Measurements from ENCODE around the gene PDF. TPM values are rescaled to one million over a fixed set of nuclear protein-coding genes. Genes with fewer than 3 reads are reported as not detected.

The PDF gene
- polyA plus RNA-seq, 3 donors, result 4.9 to 14.8 (median 6.5) TPM

DNA sequence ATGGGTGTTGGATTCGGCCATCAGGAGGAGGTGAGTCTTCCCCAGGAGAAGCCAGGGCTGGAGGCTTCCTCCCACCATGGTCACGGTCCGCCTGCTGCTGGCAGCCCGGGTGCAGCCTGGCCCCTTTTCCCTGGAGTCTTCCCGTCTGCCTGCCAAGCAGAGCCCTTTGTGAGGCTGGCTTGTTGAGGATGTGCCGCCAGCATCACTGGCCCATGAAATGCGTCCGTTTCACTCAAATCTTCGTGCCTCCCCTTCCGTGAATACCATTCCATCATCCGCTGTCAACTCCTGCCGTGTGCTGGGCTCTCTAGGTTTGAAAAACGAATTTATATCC is 9.7 kb downstream of the PDF start:
- WGBS, 3 donors, result 85 to 89% (median 86%) methylated on average over 13 of the region's 13 CpGs
- H3K27ac ChIP-seq (ENCODE audit: low read depth, low read length), result no peak overlapping the region

DNA sequence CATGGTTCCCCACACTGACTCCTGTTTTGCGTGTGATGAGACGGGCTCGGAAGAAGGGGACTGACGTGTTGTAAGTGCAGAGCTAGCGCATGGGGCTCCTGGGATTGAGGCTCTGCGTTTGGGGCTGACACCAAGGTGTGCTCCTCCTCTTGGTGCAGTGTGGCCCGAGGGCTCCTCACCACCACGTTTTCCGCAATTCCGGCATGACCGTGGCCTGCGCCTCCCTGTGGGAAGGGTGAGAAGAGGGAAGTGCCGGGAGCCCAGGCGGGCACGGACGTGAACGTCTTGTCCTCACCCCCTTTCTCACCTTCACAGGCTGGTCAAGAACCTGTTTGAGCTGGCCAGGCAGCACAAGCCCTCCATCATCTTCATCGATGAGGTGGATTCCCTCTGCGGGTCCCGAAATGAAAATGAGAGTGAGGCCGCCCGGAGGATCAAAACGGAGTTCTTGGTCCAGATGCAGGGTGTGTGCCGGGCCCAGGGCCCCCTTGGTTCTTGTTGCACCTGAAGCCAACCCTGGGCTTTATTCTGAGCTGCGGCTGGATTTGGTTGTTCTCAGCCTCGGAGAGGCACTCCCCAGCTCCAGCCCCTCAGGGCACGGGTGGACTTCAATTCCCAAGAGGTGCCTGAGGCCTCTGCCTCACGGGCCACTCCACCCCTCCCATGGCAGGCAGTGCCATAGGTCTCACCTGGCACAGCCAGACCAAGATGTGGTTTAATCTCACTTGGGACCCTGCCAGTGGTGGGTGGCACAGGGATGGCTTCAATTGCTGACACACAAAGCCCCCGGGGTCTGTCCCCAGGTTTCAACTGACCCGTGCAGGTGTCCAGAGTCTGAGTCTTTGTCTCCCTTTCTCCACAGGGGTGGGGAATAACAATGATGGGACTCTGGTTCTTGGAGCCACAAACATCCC is 10.3 kb downstream of the PDF start:
- no peak overlapping the region for H3K27ac ChIP-seq (ENCODE audit: low read depth, low read length)
- 90 to 92% (median 92%) methylated on average over 30 of the region's 30 CpGs for WGBS, 3 donors

DNA sequence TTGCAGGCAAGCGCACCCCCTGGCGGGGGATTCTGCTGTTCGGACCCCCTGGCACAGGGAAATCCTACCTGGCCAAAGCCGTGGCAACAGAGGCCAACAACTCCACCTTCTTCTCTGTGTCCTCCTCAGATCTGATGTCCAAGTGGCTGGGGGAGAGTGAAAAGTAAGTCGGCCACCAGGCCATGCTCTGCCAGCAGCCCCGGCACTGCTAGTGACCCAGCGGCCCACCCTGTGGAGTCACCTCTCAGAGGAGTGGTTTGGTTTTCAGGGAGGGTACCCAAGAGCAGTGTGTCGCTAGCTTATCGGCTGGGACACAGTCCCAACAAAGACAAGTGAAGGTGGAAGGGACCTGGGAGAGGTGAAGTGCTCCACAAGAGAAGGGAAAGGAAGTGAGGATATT is 11.0 kb downstream of the PDF start:
- WGBS, 3 donors, result 92 to 93% (median 93%) methylated on average over 9 of the region's 9 CpGs
- no peak overlapping the region for H3K27ac ChIP-seq (ENCODE audit: low read depth, low read length)

DNA sequence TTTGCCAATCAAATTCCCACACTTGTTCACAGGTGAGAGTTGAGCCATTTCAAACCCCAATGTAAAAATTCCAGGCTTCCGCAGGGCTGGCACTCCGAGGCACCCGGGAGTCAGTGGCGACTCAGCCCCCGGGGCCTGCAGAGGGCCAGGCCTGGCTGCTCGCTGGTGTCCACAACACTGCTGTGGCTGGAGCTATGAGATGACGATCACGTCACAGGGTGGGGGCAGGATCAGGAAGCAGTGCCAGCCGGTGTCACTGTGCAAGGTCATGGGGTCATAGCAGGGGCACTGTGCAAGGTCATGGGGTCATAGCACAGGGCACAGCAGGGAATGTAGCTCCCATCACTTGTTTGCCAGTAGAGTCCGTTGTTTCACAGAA is 11.5 kb downstream of the PDF start:
- 77 to 80% (median 78%) methylated on average over 10 of the region's 10 CpGs for WGBS, 3 donors
- no peak overlapping the region for H3K27ac ChIP-seq (ENCODE audit: low read depth, low read length)

DNA sequence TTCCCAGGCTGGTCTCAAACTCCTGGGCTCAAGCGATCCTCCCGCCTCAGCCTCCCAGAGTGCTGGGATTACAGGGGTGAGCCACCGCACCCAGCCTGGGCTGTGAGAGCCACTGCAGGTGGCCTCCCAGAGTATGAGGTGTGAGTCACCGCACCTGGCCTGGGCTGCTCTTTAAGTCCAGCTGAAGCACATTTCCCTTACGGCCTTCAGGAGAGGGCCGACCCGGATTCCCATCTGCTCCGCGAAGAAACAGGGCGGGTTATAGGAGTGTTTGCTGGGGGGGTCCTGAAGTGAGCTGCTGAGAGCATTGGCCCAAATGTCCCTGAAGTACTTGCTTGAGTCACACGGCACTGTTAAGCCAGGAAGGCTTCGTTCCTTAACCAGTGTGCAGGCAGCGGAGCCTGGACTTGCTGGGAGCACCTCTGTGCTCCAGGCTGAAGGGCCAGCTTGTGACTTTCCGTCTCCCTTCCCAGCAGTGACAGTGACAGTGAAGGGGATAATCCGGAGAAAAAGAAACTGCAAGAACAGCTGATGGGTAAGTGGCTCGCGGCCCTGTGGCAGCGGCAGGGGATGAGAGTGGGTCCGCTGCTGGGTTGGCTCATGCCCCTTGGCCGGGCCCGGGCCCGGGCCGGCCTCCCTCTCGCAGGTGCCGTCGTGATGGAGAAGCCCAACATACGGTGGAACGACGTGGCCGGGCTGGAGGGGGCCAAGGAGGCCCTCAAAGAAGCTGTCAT is 12.0 kb downstream of the PDF start:
- 83 to 95% (median 93%) methylated on average over 30 of the region's 30 CpGs for WGBS, 3 donors
- no peak overlapping the region for H3K27ac ChIP-seq (ENCODE audit: low read depth, low read length)

DNA sequence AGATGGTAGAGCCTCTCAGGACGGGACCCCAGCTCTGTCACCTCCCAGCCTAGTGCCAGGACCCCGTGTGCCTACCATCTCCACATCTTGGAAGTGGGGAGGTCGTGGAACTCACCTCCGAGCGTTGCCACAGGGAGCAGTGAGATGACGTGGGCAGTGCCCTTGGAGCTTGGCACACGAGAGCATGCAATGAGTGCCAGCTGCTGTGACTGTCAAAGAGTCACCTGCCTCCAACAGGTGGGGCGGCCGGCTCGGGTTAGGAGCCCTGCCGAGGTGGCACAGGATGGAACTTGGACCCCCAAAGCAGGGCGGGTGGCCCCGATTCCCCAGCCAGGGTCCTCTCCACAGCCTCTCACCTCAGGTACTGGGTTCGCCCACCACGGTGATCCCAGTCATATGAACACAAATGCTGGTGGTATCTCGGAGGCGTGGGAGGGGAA is 13.8 kb downstream of the PDF start:
- WGBS, 3 donors, result 76 to 94% (median 94%) methylated on average over 17 of the region's 17 CpGs
- H3K27ac ChIP-seq (ENCODE audit: low read depth, low read length), result no peak overlapping the region

DNA sequence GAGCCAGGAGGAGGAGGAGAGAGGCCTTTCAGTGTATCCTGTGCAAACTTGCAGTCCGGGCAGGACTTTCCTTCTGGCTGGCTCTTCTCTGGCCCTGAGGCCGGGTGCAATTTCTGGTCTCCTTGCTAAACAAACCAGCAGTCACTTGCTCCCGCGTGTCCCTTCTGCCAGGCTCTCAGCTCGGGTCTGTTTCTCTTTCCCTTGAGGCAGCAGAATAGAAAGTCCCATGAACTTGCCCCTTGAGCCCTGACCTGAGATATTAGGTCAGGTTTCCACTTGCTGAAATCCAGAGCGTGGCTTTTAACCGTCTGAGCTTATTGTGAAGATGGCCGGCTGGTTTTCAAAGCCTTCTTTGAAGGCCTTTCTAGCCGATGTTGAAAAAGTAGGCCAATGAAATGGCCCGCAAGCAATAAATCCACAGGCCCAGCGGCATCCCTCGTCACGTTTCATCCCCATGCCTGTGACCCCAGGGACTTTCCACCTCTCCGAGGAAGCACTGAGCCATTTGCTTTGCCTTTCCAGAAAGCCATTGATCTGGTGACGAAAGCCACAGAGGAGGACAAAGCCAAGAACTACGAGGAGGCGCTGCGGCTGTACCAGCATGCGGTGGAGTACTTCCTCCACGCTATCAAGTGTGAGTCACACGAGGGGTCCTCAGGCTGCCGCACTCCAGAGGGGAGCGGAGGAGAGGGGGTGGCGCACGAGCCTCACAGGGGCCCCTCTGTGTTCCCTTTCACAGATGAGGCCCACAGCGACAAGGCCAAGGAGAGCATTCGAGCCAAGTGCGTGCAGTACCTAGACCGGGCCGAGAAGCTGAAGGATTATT is 14.7 kb downstream of the PDF start:
- no peak overlapping the region for H3K27ac ChIP-seq (ENCODE audit: low read depth, low read length)
- WGBS, 3 donors, result 81 to 88% (median 85%) methylated on average over 30 of the region's 30 CpGs

DNA sequence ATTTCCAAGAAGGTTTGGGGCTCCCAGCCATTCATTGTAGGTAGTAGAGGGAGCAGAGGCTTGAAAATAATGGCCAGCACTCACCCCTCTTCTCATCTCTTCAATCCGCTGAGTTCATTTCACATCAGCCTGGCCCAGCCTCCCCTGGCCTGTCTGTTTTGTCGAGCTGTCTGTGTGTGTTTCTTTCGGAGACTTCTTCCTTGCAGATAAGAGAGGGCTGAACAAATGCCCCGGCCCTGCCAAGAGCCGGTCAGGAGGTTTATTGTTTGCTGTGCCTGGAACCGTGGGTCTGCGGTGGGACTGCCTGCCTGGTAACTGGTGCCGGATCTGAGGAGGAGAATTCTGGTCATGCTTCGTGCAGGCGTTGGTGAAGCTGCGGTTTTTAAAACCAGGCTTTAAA is 15.9 kb downstream of the PDF start:
- 67 to 92% (median 89%) methylated on average over 11 of the region's 11 CpGs for WGBS, 3 donors
- no peak overlapping the region for H3K27ac ChIP-seq (ENCODE audit: low read depth, low read length)

DNA sequence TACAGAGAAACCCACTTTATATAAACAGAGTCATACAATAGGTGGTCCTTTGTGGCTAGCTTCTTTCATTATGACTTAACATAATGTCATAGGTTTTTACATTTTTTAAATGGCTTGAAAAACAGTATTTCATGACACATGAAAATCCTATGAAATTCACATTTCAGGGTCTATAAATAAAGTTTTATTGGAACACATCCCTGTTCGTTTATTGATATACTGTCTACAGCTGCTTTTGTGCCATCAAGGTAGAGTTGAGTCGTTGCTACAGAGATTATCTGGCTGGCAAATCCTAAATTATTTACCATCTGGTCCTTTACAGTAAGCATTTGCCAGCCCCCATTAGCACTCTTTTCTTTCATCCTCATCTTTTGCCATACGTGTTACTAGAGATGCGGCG is 16.9 kb downstream of the PDF start:
- 92 to 95% (median 95%) methylated on average over 5 of the region's 5 CpGs for WGBS, 3 donors

DNA sequence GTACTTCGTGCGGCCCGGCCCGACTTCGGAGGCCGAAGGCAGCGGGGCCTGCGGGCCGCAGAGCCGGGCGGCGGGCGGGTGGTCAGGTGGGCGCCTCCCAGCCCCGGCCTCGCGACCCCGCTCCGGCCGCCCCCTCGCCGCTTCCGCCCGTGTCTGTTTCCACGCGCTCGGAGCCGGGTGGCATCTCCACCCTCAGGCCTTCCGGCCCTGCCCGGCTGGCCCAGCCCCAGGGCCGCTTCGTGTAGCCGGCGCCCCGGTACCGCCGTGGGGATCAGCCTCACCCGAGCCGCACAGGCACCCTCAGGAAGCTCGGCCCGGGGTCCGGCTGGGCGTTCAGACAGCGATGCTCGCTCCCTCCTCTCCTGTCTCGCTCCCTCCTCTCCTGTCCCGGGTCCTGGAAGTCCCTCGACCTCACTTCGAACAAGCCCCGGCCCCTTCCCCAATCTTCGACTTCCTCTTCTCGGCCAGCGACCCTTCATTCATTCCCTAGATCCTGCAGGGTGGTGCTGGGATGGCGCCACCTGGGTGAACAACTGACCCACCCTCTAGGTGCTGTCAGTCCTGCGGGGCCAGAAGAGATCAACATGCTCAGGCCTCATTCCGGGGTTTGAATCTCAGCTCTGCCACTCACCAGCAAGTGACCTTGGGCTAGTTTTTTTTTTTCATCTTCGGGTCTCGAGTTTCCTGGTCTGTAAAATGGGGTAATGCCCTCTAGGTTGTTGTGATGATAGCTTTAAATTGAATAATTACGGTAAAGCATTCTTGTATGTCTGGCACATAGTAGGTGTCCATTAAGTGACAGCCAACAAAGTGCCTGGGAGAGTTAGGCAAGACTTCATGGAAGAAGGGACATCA is 18.6 kb downstream of the PDF start:
- WGBS, 3 donors, result 1 to 2% (median 2%) methylated on average over 36 to 58 of the region's 59 CpGs

More for the DNA sequence above, 16.9 kb downstream of the PDF start:
- no peak overlapping the region for H3K27ac ChIP-seq (ENCODE audit: low read depth, low read length)

DNA sequence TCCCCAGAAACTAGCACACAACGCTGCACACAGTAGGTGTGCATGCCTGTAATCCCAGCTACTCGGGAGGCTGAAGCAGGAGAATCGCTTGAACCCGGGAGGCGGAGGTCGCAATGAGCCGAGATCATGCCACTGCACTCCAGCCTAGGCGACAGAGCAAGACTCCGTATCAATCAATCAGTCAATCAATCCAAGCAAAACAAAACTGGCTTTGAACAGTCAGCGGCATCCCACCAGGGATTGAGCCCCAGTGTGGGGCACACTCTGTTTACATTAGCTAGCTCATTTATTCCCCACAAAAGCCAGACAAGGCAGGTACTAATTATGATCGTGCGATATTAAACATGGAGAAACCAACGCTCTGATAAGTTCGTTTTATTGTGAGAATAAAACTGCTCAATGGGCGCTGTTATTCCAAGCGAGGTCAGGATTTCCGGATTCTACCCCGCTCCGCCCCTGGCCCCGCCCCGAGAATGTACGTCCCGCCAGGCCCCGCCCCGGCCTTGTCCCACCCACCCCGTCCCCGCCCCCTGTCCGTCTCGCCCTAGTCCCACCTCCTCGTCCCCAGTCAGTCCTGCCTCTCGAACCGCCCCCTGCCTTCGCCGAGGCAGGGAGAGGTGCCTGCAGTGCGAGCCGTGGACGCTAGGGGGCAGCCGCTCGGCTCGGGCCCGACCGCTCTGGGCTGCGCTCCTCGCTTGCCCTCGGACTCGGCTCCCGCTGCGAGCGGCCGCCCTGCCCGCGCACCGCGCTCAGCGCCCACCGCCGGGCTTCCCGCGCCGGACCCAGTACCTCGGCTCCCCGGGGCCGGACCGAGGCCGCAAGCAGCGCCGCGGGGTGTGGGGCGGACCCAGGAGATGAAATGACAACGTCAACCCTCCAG is 19.5 kb downstream of the PDF start, which contains the start of gene VPS4A:
TSS of gene VPS4A (plus strand) at position 698 of the 880 bp plus-strand sequence. CDS start at position 860, 162 bp downstream.
- H3K27ac ChIP-seq (ENCODE audit: low read depth, low read length), result no peak within 1 kb of the TSS
- 9% methylated on average over 65 to 70 of the region's 70 CpGs for WGBS, 3 donors

More for the DNA sequence above, 18.6 kb downstream of the PDF start:
- no peak overlapping the region for H3K27ac ChIP-seq (ENCODE audit: low read depth, low read length)

DNA sequence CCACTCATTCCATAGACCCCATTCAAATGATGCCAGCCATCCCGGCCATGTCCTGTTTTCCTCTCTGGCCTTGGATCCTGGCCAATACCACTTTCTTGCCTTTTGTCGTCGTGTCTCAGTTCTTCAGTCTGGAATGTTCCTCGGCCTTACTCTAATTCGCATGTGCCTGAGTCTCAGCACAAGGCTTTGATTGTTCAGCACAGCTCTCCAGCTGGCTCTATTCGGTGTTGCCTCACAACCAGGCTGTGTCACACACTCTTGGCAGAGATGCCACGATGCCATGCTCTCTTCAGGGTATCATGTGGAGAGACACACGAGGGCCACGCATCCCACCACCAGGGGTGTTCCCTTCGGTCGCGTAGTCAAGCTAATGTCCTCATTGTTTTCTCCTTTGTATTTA is 21.1 kb downstream of the PDF start:
- no peak overlapping the region for H3K27ac ChIP-seq (ENCODE audit: low read depth, low read length)
- 80 to 90% (median 89%) methylated on average over 12 of the region's 12 CpGs for WGBS, 3 donors

DNA sequence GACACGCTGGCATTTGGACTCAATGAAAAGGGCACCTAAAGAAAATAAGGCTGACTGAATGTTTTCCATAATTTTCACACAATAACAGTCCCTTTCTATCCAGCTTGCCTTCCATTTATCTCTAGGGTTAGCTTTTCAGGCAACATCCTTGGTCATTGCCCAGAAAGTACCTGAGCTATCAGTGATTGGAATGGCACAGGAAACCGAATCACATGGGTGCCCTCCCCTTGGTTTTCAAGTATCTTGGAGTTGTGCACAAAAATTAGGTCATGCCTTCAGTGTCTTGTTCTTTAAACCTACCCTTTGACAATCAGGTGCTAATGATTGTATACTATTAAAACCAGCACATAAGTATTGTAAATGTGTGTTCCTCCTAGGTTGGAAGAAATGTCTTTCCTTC is 22.5 kb downstream of the PDF start:
- no peak overlapping the region for H3K27ac ChIP-seq (ENCODE audit: low read depth, low read length)
- 86 to 94% (median 90%) methylated on average over 2 of the region's 2 CpGs for WGBS, 3 donors

DNA sequence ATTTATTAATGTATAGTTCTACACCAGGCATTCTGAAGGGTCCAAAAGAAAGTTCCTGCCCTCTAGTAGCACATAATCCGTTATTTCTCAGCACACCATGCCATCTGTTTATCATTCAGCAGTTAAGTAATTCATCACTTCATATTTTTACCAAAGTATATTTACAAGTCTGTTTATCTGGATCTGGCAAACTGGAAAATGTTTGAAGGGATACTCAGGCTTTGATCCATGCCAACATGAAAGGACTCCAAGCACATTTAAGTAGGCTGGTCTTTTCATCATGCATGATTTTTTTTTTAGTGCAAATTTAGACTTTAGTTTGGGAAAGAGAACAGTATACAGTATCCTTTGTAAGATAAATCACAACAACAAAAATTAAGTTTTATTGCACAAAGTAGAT is 23.3 kb downstream of the PDF start:
- WGBS, 3 donors, result 38 to 86% (median 73%) methylated on average over 1 of the region's 1 CpG
- H3K27ac ChIP-seq (ENCODE audit: low read depth, low read length), result no peak overlapping the region

DNA sequence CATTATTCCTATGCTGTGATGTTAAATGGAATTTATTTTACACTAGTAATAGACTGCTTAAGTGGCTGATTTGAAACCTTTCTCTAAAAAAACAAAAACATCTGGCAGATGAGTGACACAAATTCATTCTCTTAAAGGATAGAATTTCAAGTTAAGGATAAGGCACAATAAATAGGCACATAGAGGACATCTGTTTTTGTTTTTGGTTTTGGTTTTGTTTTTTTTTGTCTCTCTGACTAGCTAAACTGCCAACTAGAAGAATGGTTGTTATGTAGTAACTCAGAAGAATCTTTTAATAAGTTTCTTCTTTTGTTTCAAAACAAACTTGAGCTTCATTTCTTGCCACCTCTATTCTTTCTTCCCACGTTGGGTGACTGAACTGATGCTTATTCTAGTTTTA is 24.4 kb downstream of the PDF start:
- 67 to 86% (median 82%) methylated on average over 1 of the region's 1 CpG for WGBS, 3 donors

DNA sequence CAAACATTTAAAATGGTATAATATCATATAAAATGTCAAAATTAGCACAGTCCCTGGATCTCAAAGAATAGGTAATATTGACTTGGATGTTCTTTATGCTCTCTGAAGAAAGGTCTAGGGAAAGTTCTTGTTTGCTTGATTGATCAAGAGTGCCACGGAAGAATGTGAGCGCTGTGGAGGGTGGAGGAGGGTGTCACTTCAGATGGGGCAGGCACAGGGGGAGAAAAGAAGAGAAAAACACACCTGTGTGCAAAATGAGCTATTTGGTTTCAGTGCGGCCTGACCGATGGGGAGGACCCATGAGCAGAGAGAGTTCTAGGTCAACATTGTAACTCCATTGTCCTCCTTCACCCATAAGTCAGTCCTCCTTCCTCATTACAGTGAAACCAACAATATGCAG is 28.1 kb downstream of the PDF start:
- WGBS, 3 donors, result 87 to 98% (median 92%) methylated on average over 4 of the region's 4 CpGs
- H3K27ac ChIP-seq (ENCODE audit: low read depth, low read length), result no peak overlapping the region

More for the DNA sequence above, 24.4 kb downstream of the PDF start:
- H3K27ac ChIP-seq (ENCODE audit: low read depth, low read length), result no peak overlapping the region

DNA sequence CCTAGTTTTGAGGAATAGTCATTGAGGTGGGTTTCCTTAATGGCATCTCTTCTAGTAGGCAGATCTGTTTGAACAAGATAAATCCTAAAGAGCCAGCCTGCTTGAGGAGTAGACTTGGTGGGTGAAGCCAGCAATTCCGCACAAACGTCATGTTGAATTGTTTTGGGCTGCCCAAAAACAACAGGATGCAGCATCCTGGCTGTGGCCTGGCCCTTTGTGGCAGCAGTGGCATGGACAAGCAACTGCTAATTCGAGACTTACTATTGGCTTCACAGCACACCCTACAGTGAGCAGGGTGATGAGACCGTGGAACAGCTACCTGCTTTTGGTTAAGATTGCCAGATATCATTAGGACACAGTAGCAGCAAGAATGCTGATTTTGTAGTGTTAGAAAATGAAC is 28.5 kb downstream of the PDF start:
- no peak overlapping the region for H3K27ac ChIP-seq (ENCODE audit: low read depth, low read length)
- WGBS, 3 donors, result 89 to 90% (median 89%) methylated on average over 4 of the region's 4 CpGs

All from adipose tissue (tissue), 3 donors.